ENCODE results near the gene SUSD4.

SUSD4 gene

DNA sequence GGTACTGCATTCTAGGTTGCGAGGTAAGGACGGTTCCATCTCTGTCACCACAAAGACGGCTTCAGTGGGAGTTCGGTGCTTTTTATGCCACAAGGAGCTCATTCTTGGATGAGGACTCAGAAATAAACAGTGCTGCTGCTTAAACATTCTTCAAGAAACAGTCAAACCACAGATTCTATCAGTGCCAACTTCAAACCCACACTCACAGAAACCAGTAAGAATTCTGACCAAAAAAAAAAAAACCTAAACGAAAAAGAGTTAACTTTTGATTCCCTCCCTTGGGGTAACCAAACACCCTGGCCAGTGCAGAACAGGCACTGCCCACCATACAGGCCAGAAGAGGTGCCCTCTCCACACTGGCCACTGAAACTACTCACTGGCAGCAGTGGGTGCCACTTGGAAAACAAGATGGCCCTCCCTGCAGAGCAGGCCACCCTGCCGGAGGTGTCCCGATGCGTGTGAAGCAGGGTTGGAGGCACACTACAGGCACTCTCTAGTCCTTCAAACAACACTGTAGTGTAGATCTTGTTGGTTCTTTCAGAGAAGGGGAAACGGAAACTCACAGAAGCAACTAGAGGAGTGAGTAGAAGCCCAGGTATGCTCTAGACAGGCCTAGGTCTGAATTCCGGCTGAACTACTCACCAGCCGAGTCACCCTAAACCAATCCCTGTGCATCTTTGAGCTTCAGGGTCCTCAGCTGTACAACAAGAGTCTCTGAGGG lies 133.7 kb downstream of the SUSD4 start:
- peak; percentile 59 for DNase-seq (ENCODE audit: low read depth)

DNA sequence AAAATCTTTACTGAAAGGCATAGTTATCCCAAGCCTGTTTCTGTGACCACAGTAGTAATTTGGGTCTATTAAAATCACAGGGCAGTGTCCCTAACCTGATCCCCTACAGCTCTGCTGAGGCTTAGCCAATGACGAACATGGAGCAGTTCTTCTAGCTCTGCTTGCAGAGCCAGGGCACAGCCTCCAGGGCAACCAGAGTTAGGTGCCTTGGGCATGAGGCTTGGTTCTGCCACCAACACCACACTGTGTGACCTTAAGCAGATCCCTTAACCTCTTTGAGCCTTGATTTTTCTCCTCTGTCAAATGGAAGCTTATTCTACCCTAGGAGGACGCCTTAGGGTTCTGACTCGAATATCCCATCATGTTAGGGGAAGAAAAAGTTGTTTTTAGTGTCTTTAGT lies 134.2 kb downstream of the SUSD4 start:
- no peak for DNase-seq (ENCODE audit: low read depth)

DNA sequence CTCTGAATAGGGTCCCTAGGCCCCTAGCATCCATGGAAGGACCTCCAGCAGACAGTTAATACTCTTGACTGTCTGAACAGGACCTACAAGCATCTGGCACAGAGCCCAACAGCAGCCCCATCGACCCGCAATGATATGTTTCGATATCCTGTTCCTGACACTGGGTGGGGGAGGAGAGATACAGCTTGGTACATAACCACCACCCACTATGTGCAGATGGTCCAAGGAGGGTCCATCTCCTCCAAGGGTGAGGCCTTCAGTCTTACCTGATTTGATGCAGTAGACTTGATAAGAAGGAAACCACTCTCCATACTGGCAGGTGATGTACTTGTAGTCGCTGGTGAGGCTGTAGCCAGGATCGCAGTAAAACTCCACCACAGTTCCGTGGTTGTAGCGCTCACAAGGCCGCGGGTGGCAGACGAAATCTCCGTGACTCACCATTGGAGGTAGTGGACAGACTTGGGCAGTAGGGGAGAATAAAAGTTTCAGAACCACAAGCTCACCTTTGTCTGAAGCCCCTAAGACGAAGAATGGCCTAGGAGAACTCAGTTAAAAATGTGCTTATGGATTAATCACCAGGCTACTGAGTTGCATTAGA lies 134.9 kb downstream of the SUSD4 start:
- DNase-seq (ENCODE audit: low read depth) = no peak

DNA sequence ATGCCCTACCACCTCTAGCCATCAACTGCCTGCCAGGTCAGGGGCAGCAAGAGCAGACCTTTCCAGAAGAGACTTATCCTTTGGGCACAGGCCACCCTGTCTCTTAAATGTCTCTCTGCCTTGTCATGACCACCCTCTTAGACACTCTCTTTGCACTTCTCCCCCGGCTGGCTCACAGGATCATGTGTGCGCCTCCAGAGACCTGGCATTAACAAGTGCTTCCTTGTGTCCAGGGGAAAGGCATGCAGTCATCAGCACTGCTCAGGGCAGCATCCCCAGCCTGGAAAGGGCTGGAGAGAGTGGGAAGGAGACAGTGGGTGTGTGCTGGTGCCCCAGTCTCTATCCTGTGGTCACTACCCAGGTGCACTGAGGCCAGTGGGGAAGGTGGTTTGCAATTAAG lies 135.8 kb downstream of the SUSD4 start:
- no peak for DNase-seq (ENCODE audit: low read depth)

DNA sequence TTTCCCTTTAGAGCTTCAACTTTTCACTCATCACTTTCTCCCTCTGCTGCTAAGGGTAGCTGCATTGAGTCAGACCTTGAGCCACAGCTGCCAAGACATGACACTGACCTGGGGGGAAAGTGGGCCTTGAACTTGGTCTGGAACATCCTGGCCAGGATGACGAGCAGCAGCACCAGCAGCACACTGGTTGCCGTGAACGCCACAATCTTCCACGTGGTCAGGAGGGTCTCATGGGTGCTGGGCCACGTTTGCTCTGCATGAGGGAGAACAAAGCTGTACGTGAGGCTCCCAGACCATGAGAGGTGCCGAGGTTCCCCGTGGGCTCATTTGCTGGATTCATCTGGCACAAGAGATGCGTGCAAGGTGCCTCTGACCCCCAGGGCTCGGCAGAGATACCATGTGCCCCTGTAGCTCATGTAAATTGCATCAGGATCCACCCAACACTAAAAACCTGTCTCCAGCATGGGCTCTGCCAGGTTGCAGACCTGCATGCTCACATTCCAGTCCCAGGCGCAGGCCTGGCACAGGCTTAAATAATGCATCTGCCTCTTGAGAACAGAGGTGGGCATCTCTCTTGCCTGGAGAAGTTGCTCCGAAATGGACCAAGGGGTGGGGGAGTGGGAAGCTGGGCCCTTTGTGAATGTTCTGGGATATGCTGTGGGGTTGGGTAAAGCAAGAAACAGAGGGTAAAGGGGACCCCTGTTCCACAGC lies 136.3 kb downstream of the SUSD4 start:
- DNase-seq (ENCODE audit: low read depth) = no peak

DNA sequence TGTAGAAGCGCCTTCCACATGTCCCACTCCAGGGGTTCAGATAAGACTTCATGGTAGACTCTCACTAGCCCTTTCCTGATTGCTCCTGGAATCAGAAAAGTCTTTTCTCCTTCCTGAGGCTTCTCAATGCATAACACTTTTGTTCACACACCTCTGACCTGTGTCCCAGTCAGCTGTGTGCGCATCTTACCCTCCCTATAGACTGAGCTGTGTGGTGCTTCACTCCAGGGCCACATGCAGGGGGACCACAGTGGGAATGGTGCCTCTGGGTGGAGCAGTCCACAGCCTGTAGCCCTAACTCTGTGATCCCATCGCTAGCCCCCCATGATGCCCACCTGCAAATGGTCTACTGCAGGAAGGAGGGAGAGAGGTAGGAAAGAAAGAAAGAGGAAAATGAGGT lies 136.9 kb downstream of the SUSD4 start:
- no peak for DNase-seq (ENCODE audit: low read depth)

DNA sequence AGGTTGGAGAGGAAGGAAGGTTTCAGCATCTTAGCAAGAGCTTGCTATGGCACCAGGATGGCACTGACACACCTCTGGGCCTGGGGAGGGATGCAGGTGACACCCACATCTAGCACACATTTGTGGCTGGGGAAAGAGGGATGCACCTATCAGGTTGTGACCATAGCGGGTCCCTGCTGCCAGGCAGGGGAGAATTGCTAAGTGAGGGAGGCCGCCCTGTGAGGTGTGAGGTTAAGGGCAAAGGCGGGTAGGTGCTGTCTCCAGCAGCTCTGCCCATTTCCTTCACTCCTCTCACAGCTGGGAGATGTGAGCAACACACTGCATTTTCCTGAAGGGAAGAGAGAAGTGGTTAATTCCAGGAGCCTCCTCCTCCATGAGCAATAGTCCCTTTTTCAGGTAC lies 137.7 kb downstream of the SUSD4 start:
- no peak for DNase-seq (ENCODE audit: low read depth)

DNA sequence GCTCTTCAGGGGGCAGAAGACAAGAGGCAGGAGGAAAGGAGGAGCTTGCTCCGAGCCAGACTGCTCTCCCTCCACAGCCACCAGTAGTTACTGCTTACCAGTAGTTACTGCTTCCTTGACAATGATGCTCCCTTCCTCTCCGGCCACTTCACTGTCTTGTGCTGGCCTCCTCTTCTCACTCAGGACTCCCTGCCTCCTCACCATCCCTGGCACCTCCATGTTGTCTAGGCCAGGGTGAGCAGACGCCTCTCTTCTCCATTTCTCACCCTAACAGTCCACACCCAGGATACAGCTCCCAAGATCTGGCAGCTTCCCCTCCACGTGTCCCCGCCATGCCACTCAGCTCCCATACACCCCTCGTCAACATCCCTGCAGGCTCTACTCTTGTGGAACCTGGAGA lies 138.5 kb downstream of the SUSD4 start:
- no peak for DNase-seq (ENCODE audit: low read depth)

DNA sequence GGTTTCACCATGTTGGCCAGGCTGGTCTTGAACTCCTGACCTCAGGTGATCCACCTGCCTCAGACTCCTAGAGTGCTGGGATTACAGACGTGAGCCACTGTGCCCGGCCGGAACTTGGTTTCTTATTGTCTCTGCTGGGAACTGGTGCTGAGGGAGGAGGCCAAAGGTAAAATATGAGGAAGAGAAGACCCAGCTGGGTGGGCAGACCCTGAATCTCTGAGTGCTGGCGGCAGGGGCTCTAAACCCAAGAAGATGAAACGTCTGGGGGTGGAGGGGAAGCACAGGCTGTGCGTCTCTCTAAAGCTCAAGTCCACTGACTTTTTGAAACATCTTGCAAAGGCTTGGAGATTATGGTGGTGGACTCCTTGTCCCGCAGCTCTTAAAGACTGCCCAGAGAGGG lies 138.9 kb downstream of the SUSD4 start:
- DNase-seq (ENCODE audit: low read depth) = no peak

DNA sequence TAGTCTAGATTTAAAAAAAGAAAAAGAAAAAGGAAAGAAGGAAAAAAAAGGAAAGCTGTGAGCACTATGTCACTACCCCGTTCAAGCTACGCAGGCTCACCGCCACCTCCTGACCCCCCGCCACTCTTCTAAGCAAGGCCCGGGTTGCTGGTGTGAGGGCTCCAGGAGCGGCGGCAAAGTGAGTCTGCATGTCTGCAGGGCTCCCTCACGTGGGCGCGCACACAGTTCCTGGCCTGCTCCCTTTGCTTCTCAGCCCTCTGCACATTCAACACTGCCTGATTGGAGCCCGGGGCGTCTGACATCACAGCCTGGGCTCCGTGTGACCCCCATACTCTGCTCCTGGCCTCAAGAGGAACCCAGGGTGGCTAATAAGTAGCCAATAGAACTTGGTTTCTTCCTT lies 139.5 kb downstream of the SUSD4 start:
- no peak for DNase-seq (ENCODE audit: low read depth)

DNA sequence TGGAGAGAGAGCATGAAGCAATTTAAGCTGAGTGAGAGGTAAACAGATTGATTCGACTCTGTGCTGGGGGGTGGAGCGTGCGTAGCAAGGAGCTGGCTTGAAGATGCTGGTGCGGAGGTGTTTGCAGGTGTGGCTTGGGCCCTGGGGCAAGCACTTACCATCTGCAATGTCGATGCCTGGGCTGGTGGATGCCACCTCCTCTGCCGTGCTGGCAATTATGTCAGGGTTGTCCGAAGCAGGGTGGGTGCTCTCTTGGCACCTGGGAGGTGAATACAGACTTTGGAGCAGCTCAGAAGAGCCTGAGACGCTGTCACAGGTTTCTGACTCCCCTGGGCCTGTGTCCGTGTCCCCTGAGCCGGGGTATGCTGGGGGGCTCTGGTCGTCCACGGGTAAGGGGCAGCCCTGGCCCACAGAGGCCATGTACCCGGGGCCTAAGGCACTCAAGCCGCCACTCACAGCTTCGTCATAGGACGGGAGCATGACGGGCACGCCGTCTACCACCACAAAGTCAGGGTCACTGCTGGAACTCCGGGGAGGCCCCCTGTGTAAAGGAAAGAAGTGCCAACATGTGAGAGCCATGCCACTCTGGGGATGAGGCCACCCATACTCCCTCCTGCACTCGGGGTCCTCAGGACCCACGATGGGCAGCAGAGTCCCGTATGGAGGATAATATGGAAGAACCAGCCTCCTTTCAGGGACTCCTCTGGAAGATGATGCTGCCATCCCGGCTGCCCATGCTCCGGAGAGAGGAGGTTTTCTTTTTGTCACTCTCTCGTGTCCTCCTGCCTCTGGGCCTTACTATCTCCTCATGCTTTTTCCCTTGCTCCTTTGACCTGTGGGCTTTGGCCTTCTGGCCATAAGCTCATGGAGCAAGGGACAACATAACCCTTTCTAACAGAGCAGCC lies 140.6 kb downstream of the SUSD4 start:
- no peak for DNase-seq (ENCODE audit: low read depth)

DNA sequence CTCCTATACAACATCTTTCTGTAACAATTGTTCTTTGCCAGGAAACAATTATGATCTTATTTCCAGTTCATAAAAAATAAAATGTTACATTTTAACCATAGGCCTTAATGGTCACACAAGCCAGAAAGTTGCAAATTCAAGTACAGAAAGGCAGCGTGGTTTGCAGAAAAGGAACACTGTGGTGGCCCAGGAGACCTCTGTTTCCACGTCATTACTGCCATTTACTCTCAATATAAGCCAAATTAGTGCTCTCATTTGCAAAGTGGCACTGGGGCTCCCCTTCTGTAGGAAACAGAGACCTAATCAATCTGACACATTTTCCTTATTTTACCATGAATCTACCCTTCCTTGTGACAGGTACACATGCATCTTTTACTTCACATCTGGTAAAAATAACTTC lies 141.6 kb downstream of the SUSD4 start:
- DNase-seq (ENCODE audit: low read depth) = no peak

DNA sequence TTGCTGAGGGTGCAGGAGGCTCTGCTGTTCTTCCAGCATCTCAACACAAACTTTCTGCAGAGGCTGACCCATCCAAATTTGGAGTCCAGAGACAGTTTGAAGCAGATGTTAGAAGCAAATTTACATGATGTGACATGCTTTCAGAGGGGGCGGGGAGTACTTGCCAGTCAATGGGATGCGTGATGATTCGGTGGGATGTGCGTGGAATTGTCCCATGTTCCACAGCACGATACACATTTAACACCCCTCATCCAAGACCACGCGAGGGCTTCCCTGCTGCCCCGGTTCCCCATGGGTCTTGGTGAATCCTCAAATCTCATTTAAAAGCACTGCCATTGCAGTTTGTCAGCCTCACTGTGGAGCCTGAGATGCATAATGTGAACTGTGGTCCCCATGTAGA lies 142.3 kb downstream of the SUSD4 start:
- DNase-seq (ENCODE audit: low read depth) = no peak

DNA sequence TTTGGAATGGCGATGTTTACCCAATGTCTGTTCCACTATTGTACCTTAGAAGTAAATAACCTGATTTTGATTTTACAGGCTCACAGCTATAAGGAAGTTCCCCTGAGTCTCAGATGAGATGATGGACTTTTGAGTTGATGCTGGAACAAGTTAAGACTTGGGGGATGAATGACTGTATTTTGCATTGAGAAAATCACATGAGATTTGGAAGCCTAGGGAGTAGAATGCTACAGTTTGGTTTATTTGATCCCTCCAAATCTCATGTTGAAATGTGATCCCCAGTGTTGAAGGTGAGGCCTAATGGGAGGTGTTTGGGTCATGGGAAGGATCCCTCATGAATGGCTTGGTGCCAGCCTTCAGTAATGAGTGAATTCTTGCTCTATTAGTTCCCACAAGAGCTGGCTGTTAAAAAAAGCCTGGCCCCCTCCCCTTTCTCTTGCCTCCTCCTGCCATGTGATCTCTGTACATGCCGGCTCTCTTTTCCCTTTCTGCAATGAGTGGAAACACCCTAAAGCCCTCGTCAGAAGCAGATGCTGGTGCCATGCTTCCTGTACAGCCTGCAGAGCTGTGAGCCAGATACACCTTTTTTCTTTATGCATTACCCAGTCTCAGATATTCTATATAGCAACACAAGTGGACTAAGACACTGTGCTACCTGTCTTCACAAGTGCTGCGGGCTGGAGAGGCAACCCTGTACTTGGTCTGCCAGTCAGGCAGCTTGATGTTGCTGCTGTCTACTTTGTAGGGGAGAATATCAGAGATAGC lies 143.9 kb downstream of the SUSD4 start:
- no peak for DNase-seq (ENCODE audit: low read depth)

DNA sequence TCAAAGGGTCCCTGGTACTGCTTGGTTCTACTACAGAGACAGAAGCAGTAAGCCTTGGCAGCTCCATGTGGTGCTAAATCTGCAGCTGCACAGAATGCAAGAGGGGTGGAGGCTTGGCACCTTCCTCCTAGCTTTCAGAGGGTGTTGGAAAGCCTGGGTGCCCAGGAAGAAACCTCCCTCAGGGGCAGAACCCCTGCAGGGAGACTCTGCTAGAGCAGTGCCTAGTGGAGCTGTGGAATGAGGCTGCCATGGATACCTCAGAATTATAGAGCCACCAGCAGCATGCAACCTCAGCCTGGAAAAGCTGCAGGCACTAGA lies 144.7 kb downstream of the SUSD4 start:
- DNase-seq (ENCODE audit: low read depth) = no peak

DNA sequence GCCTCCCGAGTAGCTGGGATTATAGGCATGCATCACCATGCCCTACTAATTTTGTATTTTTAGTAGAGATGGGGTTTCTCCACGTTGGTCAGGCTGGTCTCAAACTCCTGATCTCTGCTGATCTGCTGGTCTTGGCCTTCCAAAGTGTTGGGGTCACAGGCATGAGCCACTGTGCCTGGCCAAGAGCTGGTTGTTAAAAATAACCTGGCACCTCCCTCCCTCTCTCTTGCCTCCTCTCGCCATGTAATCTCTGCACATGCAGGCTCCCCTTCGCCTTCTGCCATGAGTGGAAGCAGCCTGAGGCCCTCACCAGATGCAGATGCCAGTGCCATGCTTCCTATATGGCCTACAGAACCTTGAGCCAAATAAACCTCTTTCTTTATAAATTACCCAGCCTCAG lies 146.2 kb downstream of the SUSD4 start:
- DNase-seq (ENCODE audit: low read depth) = no peak

DNA sequence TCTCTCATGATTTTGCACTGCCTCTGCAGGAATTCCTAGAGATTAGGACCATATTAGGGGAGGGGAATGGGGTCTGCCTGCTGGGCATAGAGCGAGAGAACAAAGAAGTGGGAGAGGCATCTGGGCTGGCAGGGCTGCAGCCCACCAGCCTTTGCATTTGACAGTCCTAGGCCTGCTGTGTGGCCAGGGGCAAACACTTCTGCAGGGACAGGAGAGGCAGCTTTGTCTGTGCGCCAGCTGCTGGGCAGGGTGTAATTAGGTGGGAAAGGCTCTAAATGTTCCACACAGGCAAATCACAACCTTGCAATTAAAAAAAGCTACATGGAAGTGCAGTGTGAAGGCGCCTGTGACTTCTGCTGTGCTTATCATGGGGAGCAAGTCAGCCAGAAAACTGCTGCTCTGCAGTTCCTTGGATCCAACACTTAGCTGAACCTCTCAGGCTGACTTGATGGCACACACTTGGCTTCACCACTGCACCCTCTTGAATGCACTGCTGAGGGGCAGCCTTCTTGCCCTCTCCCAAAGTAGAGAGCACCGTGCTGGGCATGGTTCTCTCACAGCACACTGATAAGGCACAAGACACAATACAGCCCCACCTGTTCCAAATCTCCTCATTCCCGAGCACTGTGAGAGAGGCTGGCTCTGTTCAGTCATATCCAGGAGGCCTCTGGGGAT lies 147.3 kb downstream of the SUSD4 start:
- no peak for DNase-seq (ENCODE audit: low read depth)

DNA sequence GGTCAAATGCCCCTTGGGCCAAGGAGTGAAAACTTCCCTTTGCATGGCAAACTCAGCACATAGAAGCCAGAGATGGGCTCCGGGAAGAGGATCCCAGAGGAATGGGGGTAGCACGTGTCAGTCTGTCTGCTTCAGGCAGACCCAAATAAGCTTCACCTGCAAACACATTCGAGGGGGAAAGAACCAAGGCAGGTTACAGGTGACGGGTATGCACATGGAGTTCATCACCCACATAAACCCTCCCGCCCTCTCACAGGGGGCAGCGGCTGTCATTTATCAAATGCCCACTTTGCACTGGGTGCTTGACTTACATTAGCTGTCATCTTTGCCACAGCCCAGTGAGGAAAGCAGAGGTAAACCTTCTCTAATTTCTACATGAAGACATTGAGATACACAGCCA lies 147.9 kb downstream of the SUSD4 start:
- DNase-seq (ENCODE audit: low read depth) = no peak

DNA sequence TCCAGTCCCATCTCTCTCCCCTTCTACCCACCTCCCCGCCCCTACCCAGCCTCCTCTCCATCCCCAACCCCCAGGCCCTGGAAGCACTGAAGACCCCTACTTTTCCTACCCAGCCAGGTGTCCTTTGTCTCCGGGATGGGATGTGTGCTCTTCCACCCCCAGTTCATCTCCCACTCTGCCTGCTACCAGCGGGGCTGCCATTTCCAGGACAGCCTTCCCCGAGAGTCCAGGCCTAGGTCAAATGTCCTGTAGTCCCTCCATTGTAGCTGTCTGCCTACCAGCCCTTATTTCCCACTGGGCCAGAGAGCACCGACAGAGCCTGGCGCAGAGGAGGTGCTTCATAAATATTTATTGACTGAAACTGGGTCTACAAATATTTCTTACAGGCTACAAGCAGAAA lies 148.9 kb downstream of the SUSD4 start:
- no peak for DNase-seq (ENCODE audit: low read depth)

DNA sequence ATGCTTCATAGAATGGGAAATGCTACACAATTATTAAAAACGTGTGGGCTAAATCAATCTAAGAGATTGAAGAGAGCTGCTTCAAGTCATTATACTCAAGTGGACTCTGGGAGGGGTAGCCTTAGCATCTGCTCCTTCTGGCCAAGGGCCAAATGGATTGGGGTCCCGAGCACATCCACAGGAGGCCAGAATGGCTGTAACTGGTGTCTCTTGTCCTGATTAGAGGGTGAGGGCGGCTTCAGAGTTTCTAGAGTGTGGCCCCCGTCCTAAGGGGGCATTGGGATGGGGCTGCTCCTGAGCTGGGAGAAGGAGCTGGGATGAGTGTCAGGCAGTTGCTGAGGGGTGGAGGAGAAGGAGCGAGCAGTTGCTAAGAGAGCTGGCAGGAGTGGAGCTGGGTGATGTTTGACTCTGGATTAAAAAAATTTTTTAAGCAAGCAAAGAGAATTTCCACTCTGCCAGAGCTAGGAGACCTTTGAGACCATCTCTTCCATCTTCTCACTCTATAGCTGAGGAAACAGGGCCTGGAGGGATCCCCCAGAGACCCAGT lies 149.6 kb downstream of the SUSD4 start:
- no peak for DNase-seq (ENCODE audit: low read depth)

DNA sequence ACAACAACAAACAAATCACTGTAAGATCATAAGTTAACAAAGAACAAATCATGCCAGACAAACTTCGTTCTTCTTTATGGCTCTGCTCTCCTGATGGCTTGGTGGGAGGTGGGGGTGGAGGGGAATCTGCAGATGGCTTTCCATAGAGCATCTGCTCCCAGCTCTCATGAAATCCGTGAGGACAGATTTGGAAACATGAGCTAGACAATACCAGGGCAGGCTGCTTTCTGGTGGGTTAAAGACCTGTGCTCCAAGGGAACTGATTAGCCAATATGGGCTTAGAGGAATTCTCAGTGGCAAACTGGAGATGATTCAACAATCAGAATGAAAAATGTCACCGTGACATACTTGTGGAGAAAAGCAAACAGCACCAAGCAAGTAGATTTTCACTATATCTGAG lies 151.5 kb downstream of the SUSD4 start:
- no peak for DNase-seq (ENCODE audit: low read depth)
